G401 (cell line): Measurements from ENCODE around the gene SLC1A3. TPM values are rescaled to one million over a fixed set of nuclear protein-coding genes. Genes with fewer than 3 reads are reported as not detected.

ENCODE experiments used
- DNase-seq: peaks from one replicate; pipeline ENCODE4 v3.0.0-alpha.2; 2015; ENCODE audit warnings: low spot score
- in situ Hi-C: cut with HindIII; loops from 2 replicates; pipeline ENCODE4 v1.10.0; 2016; ENCODE audit warnings: low sequenced_read_pairs, mixed read lengths
- total RNA-seq: library from RNA; depleted of rRNA; stranded (reverse); fragments of >200 nt; shearing (Covaris generic); gene quantifications from 2 replicates; pipeline ENCODE4 v1.2.3, GENCODE V29; 2014

The SLC1A3 gene
- total RNA-seq, 1 experiment from 2014 or later: 2.9 TPM

DNA sequence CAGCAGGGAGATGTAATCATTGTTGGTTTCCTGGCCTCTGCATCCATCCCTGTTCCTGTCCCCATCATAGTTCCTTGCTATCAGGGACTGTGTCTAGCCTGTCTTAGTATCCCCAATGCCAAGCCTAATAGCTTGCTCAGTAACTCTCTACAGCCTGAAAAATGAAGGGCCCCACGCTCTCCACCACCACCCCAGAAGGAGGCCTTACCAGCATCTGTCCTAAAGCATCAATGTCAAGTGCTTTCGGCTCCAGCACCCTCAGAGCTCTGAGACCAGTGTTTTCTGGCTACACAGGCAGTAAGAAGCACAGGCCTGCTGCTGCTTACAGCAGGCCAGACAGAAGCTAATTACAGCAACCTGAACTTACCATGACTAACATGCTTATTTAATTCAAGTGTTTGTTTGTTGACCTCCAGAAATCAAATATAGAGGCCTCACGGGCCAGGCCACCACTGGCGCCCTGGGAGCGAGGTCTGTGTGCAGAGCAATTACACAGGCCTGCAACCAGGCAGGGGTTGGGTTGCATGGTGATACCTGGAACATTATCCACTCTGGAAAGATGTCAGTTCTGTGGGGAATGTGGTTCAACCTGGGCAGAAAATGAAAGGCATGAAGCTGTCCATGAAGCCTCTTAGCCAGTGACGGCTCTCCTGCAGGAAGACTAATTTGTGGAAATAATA is 124.3 kb downstream of the SLC1A3 start:
- no peak for DNase-seq
- in situ Hi-C loops: no loop called here

DNA sequence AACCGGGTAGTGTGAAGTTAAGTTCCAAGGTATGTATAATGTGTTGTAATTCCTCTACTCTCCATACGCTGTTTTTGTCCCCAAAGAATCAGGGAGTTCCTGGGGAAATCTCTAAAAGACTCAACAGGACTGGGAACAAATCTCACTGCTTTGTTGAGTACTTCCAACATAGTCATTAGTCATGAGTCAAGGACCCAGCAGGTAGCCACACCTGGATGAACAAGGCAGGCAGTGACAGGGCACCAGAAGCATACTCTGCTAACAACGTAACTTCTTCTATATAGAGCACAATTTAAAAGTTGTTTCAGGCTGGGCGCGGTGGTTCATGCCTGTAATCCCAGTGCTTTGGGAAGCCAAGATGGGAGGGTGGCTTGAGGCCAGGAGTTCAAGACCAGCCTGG is 126.8 kb downstream of the SLC1A3 start:
- in situ Hi-C loops: no loop called here
- no peak for DNase-seq

DNA sequence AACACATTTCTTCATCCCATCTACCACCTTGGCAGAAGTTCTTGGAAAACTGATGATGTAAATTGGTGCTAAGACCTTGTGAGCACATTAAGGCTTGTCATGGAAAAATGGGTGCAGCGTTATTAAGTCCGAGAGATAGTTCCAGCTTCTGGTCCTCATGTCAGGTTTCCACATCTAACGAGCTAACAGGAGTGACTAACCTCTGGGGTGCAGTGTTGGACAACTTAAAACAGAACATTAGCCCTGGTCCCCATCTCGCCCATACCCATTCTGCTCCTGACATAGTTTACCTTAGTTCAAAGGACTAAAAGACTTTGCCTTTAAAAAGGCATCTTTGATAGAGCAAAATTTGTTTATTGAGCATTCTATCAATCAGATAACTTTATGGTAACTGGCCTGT is 128.0 kb downstream of the SLC1A3 start:
- in situ Hi-C loops: no loop called here
- DNase-seq: peak; percentile 40

DNA sequence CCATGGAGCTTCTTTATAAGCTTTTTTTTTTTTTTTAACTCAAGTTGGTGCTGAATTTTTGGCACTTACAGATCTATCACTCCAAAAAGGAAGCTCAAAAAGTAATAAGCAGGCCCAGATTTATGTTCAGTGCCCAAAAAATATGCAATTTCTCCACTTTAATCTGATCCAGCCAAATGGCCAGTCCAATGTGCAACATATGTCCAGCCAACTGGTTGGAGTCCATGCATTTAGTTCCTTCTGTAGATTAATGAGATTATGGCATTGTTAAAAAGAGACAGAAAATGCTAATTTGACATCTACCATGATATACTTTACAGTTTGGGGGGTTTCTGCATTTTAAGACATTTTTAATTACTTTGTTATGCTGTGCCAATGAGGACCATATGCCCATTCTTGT is 129.5 kb downstream of the SLC1A3 start:
- in situ Hi-C loops: no loop called here
- DNase-seq: no peak
